ENCODE results near the gene SIN3A.

The SIN3A gene

DNA sequence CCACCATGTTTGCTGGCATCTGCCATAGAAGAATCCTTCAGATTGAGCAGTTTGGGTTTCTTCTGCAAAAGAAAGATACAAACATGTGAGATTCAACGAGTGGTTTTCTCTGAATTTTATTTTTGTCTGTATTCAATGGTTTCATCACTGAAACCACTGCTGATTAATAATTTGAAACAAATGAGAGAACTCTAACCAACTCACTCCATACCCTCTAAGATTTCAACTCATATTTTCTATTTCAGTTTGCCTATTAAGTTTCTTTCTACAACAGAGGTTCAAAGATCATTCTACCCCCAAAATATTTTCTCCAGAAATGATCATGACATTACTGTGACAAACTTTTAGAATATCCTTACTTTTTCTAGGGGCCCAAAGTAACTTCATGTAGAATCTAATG lies 44.4 kb downstream of the SIN3A start:
- H3K36me3 ChIP-seq (ENCODE audit: control insufficient read depth in 1 of 2, insufficient read depth in 2 of 2, low read length in 2 of 2), result peaks cover 36 to 44% of the 10 kb centered on the region in 2 experiments
- no peak for DNase-seq
- H3K4me1 ChIP-seq (ENCODE audit: control insufficient read depth in 1 of 2, insufficient read depth in 2 of 2, low read length in 2 of 2), result no peaks in the 10 kb centered on the region
- H3K9ac ChIP-seq (ENCODE audit: low read length), result no peak overlapping the region
- H3K4ac ChIP-seq (ENCODE audit: low read depth, low read length), result no peak overlapping the region
- H3K23ac ChIP-seq (ENCODE audit: low read length), result no peak overlapping the region
- no peaks in the 10 kb centered on the region for H3K27me3 ChIP-seq (ENCODE audit: insufficient read depth, low read length)
- no peak overlapping the region for H3K18ac ChIP-seq (ENCODE audit: low read length)
- H3K4me3 ChIP-seq (ENCODE audit: low read depth, low read length), result no peak overlapping the region
- H4K8ac ChIP-seq (ENCODE audit: low read depth, low read length), result no peak overlapping the region
- no peaks in the 10 kb centered on the region for H3K79me1 ChIP-seq (ENCODE audit: low read length)
- no peak overlapping the region for H2BK5ac ChIP-seq (ENCODE audit: low read depth, low read length, poor library complexity)
- H3K14ac ChIP-seq (ENCODE audit: low read length), result no peak overlapping the region
- no peaks in the 10 kb centered on the region for H3K9me3 ChIP-seq (ENCODE audit: insufficient read depth, low read depth, low read length)
- H3K79me2 ChIP-seq (ENCODE audit: control insufficient read depth, insufficient read depth, low read length, poor library complexity), result no peaks in the 10 kb centered on the region
- no peak overlapping the region for H2AK5ac ChIP-seq (ENCODE audit: low read length)
- no peak overlapping the region for H2BK12ac ChIP-seq (ENCODE audit: low read length)
- H2BK120ac ChIP-seq (ENCODE audit: insufficient read depth, low read length, poor library complexity), result no peak overlapping the region
- no peak overlapping the region for H3K4me2 ChIP-seq (ENCODE audit: low read length)
- no peak overlapping the region for H2AFZ ChIP-seq (ENCODE audit: insufficient read depth, low read length, poor library complexity)
- no peak overlapping the region for H3K27ac ChIP-seq (ENCODE audit: low read depth, low read length)
- no peak overlapping the region for H4K12ac ChIP-seq (ENCODE audit: low read depth, low read length)
- no CpG with 5 or more reads among the region's 1 CpG for WGBS (ENCODE audit: extremely low coverage, insufficient coverage, insufficient read length)
- H4K91ac ChIP-seq (ENCODE audit: low read depth, low read length), result no peak overlapping the region

DNA sequence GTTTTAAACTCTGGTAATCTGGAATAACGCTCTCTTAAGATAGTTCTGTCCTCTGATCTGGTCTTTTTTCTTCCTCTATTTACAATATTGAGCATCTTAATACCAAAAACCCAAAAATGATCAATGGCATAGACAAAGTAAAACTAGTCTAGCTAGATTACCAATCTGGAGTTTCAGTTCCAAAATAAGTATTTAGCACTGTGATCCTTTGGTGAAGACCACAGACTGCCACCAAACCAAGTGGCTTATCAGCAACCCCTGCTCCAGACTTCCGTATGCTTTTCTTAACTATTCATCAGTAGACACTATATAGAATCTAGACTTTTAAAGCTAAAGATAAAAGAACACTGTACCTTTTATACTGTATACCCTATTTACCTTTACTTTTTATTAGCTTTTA lies 47.6 kb downstream of the SIN3A start:
- H3K4me2 ChIP-seq (ENCODE audit: low read length), result no peak overlapping the region
- H4K91ac ChIP-seq (ENCODE audit: low read depth, low read length), result no peak overlapping the region
- H4K8ac ChIP-seq (ENCODE audit: low read depth, low read length), result no peak overlapping the region
- H4K12ac ChIP-seq (ENCODE audit: low read depth, low read length), result no peak overlapping the region
- no peak overlapping the region for H3K4me3 ChIP-seq (ENCODE audit: low read depth, low read length)
- H3K9ac ChIP-seq (ENCODE audit: low read length), result no peak overlapping the region
- no peak overlapping the region for H2BK5ac ChIP-seq (ENCODE audit: low read depth, low read length, poor library complexity)
- no peaks in the 10 kb centered on the region for H3K4me1 ChIP-seq (ENCODE audit: control insufficient read depth in 1 of 2, insufficient read depth in 2 of 2, low read length in 2 of 2)
- H3K14ac ChIP-seq (ENCODE audit: low read length), result no peak overlapping the region
- no peak overlapping the region for H3K18ac ChIP-seq (ENCODE audit: low read length)
- no peak overlapping the region for H3K4ac ChIP-seq (ENCODE audit: low read depth, low read length)
- peaks cover 35 to 42% of the 10 kb centered on the region in 2 experiments for H3K36me3 ChIP-seq (ENCODE audit: control insufficient read depth in 1 of 2, insufficient read depth in 2 of 2, low read length in 2 of 2)
- DNase-seq, result no peak
- no peaks in the 10 kb centered on the region for H3K9me3 ChIP-seq (ENCODE audit: insufficient read depth, low read depth, low read length)
- no peak overlapping the region for H3K27ac ChIP-seq (ENCODE audit: low read depth, low read length)
- WGBS (ENCODE audit: extremely low coverage, insufficient coverage, insufficient read length), result no CpG with 5 or more reads among the region's 2 CpGs
- H3K79me1 ChIP-seq (ENCODE audit: low read length), result no peaks in the 10 kb centered on the region
- H2AFZ ChIP-seq (ENCODE audit: insufficient read depth, low read length, poor library complexity), result no peak overlapping the region
- no peak overlapping the region for H2AK5ac ChIP-seq (ENCODE audit: low read length)
- no peak overlapping the region for H2BK12ac ChIP-seq (ENCODE audit: low read length)
- no peak overlapping the region for H2BK120ac ChIP-seq (ENCODE audit: insufficient read depth, low read length, poor library complexity)
- H3K27me3 ChIP-seq (ENCODE audit: insufficient read depth, low read length), result no peaks in the 10 kb centered on the region
- no peaks in the 10 kb centered on the region for H3K79me2 ChIP-seq (ENCODE audit: control insufficient read depth, insufficient read depth, low read length, poor library complexity)
- no peak overlapping the region for H3K23ac ChIP-seq (ENCODE audit: low read length)

GRCh38 chr15:75397494-75397893 lies 54.0 kb downstream of the SIN3A start:
- H2AFZ ChIP-seq (ENCODE audit: insufficient read depth, low read length, poor library complexity), result no peak overlapping the region
- H3K18ac ChIP-seq (ENCODE audit: low read length), result no peak overlapping the region
- H3K9ac ChIP-seq (ENCODE audit: low read length), result no peak overlapping the region
- H4K8ac ChIP-seq (ENCODE audit: low read depth, low read length), result no peak overlapping the region
- no peak overlapping the region for H3K4ac ChIP-seq (ENCODE audit: low read depth, low read length)
- no peaks in the 10 kb centered on the region for H3K9me3 ChIP-seq (ENCODE audit: insufficient read depth, low read depth, low read length)
- DNase-seq, result no peak
- H3K14ac ChIP-seq (ENCODE audit: low read length), result no peak overlapping the region
- H2BK5ac ChIP-seq (ENCODE audit: low read depth, low read length, poor library complexity), result no peak overlapping the region
- no peak overlapping the region for H2BK120ac ChIP-seq (ENCODE audit: insufficient read depth, low read length, poor library complexity)
- H2AK5ac ChIP-seq (ENCODE audit: low read length), result no peak overlapping the region
- no peak overlapping the region for H2BK12ac ChIP-seq (ENCODE audit: low read length)
- H3K27me3 ChIP-seq (ENCODE audit: insufficient read depth, low read length), result no peaks in the 10 kb centered on the region
- no peak overlapping the region for H4K91ac ChIP-seq (ENCODE audit: low read depth, low read length)
- peaks cover 33 to 60% of the 10 kb centered on the region in 2 experiments for H3K36me3 ChIP-seq (ENCODE audit: control insufficient read depth in 1 of 2, insufficient read depth in 2 of 2, low read length in 2 of 2)
- no peak overlapping the region for H3K23ac ChIP-seq (ENCODE audit: low read length)
- no peaks in the 10 kb centered on the region for H3K79me2 ChIP-seq (ENCODE audit: control insufficient read depth, insufficient read depth, low read length, poor library complexity)
- no peak overlapping the region for H3K27ac ChIP-seq (ENCODE audit: low read depth, low read length)
- H3K4me1 ChIP-seq (ENCODE audit: control insufficient read depth in 1 of 2, insufficient read depth in 2 of 2, low read length in 2 of 2), result no peaks in the 10 kb centered on the region
- no peak overlapping the region for H3K4me2 ChIP-seq (ENCODE audit: low read length)
- no peaks in the 10 kb centered on the region for H3K79me1 ChIP-seq (ENCODE audit: low read length)
- H4K12ac ChIP-seq (ENCODE audit: low read depth, low read length), result no peak overlapping the region
- H3K4me3 ChIP-seq (ENCODE audit: low read depth, low read length), result no peak overlapping the region
- WGBS (ENCODE audit: extremely low coverage, insufficient coverage, insufficient read length), result no CpG with 5 or more reads among the region's 2 CpGs

DNA sequence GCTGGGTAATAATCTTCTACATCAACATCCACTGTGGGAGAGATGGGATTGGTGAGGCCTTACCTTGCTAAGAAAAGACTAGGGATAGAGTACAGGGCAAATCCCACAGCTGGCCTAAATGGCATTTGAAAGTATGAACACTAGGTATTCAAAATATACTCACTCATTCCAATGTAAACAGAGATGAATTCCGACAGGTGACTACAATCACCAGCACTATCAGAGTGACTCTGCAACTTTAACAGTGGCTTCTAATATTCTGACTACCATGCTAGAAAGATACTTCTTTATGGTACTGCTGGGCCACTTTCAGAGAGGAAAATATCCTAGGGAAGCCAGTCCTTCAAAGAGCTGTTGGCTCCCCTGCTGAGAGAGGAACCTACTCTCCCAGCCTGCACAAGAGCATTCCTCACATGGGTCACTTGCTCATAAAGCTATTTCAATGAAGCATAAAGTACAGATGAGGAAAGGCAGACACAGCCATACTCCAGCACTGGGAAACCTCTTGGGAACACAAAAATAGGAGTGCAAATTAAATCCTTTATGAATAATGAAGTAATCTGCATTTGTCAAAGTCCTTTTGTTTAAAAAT lies 61.6 kb downstream of the SIN3A start:
- Histone ChIP-seq H3K4ac (ENCODE audit: low read depth, low read length) (no peak overlapping the region), H2BK5ac (ENCODE audit: low read depth, low read length, poor library complexity) (no peak overlapping the region), H3K9me3 (ENCODE audit: insufficient read depth, low read depth, low read length) (no peaks in the 10 kb centered on the region)

More for the DNA sequence above, 61.6 kb downstream of the SIN3A start:
- H2BK120ac ChIP-seq (ENCODE audit: insufficient read depth, low read length, poor library complexity), result no peak overlapping the region
- no peak overlapping the region for H2AFZ ChIP-seq (ENCODE audit: insufficient read depth, low read length, poor library complexity)
- H3K18ac ChIP-seq (ENCODE audit: low read length), result no peak overlapping the region
- no peak overlapping the region for H2BK12ac ChIP-seq (ENCODE audit: low read length)
- no peak overlapping the region for H3K9ac ChIP-seq (ENCODE audit: low read length)
- no peak overlapping the region for H4K12ac ChIP-seq (ENCODE audit: low read depth, low read length)
- no peak overlapping the region for H4K8ac ChIP-seq (ENCODE audit: low read depth, low read length)
- H3K4me2 ChIP-seq (ENCODE audit: low read length), result no peak overlapping the region
- H3K27me3 ChIP-seq (ENCODE audit: insufficient read depth, low read length), result no peaks in the 10 kb centered on the region
- no peak overlapping the region for H3K4me3 ChIP-seq (ENCODE audit: low read depth, low read length)
- no peak overlapping the region for H2AK5ac ChIP-seq (ENCODE audit: low read length)
- no peaks in the 10 kb centered on the region for H3K4me1 ChIP-seq (ENCODE audit: control insufficient read depth in 1 of 2, insufficient read depth in 2 of 2, low read length in 2 of 2)
- WGBS (ENCODE audit: extremely low coverage, insufficient coverage, insufficient read length), result no CpG with 5 or more reads among the region's 1 CpG
- H3K14ac ChIP-seq (ENCODE audit: low read length), result no peak overlapping the region
- H4K91ac ChIP-seq (ENCODE audit: low read depth, low read length), result no peak overlapping the region
- no peak overlapping the region for H3K27ac ChIP-seq (ENCODE audit: low read depth, low read length)
- no peaks in the 10 kb centered on the region for H3K79me1 ChIP-seq (ENCODE audit: low read length)
- no peaks in the 10 kb centered on the region for H3K79me2 ChIP-seq (ENCODE audit: control insufficient read depth, insufficient read depth, low read length, poor library complexity)
- DNase-seq, result peak in 1 of 2 donors; percentile 34
- H3K36me3 ChIP-seq (ENCODE audit: control insufficient read depth in 1 of 2, insufficient read depth in 2 of 2, low read length in 2 of 2), result peaks cover 34 to 70% of the 10 kb centered on the region in 2 experiments
- H3K23ac ChIP-seq (ENCODE audit: low read length), result no peak overlapping the region
